Sciatic nerve (tissue), 2 donors: ENCODE data around the gene ATP1A1. TPM values are rescaled to one million over a fixed set of nuclear protein-coding genes. Genes with fewer than 3 reads are reported as not detected.

Experiments used
- ATAC-seq: fragments of 200-7000 bp; cut with Tn5 transposase; one replicate; pipeline ENCODE4 v1.9.1; 2020; ENCODE audit warnings: mild to moderate bottlenecking, moderate library complexity
- DNase-seq: peaks from one replicate; pipeline ENCODE4 v3.0.0-alpha.2; 2020; ENCODE audit warnings: low spot score
- intact Hi-C: fragments of 100-400 bp; cut with DNase I; formaldehyde crosslinking; loops from one replicate; pipeline ENCODE4 v1.14.2; 2022
- total RNA-seq: library from RNA; stranded (reverse); fragmentation: NEBNext Ultra II Directional; extraction: Animal tissue kit (Norgen Biotek cat#: 25700); gene quantifications from one replicate; pipeline ENCODE4 v1.2.1, GENCODE V29; 2021
- donor health status: DM: no; HTN: no; CAD: no.
- donor health status: DM: no; HTN: no; CAD: no.

ATP1A1 gene
- total RNA-seq, 1 donor from 2014 or later = 251 TPM

DNA sequence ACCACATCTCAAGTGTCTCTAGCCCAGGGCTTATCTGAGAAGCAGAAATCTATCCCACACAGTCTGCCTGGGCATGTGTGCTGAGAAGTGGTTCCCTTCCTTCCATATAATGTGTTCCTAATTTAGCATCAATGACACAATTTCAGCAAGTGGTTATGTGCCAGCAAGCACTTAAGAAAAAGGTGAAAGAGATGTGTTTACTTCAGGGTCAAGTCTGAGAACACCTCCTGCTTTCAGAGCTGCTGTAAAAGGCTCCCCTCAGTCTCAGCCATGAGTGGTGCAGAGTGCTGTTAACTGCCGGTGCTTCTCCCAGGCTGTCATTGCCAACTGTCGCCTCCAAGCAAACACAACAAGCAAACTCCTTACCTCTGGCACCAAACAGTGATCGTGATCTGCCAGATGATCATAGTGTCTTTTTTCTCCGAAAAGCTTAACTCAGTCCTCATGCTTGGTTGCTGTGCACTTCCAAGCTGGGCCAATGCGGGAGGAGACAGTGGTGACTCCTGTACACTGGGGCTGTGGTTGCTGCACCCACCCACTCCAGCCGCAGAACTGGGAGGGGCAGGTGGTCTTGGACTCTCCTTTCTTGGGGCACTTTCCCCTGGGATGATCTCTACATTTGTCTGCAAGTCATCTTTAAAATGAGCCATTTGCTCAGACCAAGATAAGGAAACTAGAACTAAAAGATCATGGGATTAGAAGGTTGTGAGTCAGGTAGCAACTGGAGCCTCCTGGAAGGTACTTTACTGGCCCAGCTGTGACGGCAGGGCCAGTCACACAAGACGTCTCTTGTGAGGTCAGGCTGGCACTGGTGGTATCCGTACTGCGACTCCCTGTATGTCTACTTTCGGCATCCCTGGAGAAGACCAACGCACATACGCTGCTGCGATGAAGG lies 32.4 kb downstream of the ATP1A1 start:
- ATAC-seq (no peak), DNase-seq (no peak)
- intact Hi-C loops = no loop called here

DNA sequence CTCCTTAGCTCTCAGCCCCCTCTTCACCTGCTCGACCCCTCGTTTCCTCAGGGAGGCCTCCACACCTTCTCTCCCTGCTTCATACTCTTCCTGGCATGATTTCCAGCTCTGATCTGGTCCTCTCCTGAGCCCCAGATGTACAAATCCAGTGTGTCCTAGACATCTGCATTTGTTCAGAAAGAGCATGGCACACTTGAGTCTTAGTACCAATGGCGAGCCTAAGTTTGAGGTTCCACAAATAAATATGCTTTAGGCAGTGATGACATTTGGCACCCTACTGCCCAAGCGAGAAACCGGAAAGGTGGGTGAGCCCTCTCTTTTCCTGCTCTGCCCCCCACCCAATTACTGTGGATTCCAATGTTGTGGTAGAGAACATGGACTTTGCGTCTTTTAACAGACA lies 34.0 kb downstream of the ATP1A1 start:
- intact Hi-C loops = no loop called here
- no peak for DNase-seq
- no peak for ATAC-seq

DNA sequence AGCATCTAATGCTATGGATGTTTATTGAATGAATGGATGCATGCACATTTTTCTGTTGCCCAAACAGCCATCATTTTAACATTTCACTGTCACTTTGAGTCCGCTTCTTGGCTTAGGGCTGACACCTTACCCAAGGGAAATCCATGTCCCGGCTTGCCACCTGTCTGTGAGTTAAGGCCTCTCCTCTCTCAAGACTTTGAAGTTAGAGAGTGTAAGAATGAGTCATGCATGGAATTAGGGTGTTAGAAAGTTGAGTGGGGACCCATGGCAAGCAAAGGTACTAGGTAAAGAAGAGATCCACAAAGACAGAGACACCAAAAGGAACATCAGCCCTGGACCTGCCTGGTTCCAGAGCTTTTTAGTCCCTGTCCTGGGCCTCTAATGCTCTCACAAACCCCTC lies 35.1 kb downstream of the ATP1A1 start:
- no peak for ATAC-seq
- DNase-seq = no peak
- intact Hi-C loops = no loop called here

DNA sequence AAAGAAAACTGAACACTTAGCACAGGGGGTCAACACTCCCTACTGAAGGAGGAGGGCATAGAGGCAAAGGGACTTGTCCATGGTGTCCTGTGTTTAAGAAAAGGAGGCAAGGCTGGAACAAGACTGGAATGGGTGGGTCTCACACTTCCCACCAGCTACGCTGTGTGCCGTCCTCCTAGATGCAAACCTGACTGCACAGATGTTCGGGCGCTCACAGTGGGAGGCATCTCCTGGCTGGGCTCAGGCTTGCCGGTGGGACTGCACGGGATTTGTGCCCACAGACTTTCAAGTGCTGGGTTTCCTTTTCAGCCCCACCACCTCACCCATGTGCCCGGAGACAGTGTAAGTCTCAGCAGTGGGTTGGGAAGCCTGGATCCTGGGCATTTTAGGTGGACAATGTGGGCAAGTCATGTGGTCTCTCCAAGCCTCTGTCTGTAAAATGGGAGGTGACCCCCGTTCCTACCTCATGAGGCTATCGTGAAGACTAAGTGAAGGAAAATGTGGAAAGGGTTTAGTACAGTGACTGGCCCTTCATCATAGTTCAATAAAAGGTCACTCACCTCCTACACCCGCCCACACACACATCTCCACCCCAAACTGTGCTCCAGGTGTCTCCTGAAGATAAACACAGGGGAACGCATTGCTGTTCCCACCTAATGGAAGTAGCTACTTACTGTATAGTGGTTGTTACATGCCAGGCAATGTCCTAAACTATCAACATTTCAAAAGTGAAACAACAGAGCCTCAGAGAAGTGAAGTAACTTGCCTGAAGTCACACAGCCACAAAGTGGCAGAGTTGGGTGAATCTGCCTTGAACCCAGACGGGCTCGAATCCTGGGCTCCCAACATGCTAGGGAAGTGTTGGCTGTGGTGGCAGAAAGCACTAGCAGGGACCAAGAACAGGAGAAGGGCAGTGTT lies 36.0 kb downstream of the ATP1A1 start:
- intact Hi-C loops = no loop called here
- no peak for ATAC-seq
- no peak for DNase-seq

DNA sequence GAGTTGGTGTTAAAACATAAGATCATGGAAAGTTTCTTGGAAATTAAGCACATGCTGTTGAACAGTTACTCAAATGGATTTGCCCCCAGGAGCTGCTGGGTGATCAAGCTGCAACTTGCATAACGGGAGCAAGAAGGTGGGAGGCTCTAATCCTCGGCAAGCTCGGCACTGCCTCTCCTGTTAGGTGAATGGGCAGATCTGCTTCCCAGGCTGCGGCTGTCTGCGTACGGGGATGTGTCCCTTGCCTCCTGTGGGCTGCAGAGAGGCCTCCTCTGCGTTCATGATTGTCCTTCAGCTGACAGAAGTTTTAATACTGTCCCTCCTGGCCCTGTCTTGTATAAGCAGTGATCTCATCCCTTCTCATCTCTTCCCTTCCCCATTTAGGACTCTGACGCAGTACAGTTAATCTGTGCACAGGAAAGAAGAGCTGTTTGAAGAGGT lies 36.7 kb downstream of the ATP1A1 start:
- intact Hi-C loops = no loop called here
- no peak for DNase-seq
- no peak for ATAC-seq

DNA sequence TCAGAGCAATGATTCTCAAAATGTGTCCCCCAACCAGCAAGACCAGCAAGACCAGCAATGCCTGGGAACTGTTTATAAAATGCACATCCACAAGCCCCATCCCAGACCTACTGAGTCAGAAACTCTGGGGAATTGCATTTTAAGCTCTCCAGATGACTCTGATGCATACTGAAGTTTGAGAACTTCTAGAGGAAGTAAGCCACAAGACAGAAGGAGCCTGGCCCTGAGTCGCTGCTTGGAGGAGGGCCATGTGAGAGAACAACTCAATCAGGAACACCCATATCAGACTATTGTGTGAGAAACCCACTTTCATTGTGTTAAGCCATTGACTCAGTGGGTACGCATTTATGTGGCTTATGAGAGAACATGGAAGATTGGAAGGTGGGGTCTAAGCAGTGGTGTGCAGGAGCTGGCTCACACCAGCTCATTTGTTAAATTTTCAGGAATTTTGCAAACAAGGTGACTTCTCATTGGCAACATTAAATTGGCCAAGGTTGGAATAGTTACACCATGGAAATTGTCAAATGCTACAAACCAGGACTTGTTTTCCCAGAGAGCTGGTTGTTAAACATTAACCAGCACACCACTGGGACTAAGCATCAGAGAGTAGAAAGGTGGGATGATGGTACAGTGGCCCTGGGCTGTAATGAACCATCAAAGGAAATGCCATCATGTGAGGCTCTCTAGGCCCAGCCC lies 38.9 kb downstream of the ATP1A1 start:
- ATAC-seq (no peak), DNase-seq (no peak)
- intact Hi-C loops = no loop called here

DNA sequence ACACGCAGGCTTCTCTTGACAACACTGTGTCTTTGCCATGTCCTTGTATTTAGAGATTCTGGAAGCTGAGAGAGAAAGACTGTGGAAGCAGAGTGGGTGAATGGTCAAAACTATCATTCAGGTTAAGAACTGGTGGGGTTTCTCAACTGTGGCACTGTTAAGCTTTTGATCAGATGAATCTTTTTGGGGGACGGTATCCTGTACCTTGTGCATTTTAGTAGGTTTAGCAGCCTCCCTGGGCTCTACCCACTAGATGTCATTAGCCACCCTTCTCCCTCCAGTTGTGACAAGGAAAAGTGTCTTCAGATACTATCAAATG lies 39.4 kb downstream of the ATP1A1 start:
- DNase-seq (no peak), ATAC-seq (no peak)
- intact Hi-C loops = no loop called here

DNA sequence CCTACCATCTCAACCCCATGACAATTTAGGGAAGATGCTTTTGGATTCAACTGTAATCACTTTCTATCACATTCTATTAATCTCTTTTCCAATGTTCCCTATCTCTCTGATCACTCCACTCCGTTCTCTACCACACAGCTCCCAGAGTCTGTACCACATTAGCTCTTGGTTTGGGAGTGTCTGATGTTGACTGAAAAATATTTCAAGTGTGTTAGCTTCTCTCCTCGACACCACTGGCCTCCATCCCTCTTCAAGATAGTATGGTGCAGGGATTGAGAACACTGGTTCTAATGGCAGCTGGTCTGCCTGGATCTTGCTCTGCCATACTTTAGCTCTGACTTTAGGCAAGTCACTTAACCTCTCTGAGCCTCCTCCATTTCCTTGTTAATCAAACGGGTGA lies 39.9 kb downstream of the ATP1A1 start:
- intact Hi-C loops = no loop called here
- DNase-seq (no peak), ATAC-seq (no peak)

DNA sequence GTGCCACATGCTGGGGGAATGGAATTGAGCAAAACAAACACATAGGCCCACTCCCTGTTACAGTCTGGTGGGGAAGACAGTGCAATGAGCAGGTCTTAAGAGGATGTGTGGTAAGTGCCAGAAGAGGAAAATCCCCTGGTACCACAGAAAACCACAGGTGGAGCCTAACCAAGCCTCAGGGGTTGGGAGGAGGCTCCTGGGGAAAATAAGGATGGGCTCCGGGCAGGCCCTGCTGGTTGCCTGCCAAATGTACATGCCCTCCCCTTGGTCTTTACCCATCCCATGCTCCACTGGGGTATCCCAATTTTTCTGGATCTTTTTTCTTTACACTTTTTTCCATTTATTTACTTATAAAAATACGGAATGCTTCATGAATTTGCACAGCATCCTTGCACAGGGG lies 40.4 kb downstream of the ATP1A1 start:
- ATAC-seq (no peak), DNase-seq (no peak)
- intact Hi-C loops = no loop called here

DNA sequence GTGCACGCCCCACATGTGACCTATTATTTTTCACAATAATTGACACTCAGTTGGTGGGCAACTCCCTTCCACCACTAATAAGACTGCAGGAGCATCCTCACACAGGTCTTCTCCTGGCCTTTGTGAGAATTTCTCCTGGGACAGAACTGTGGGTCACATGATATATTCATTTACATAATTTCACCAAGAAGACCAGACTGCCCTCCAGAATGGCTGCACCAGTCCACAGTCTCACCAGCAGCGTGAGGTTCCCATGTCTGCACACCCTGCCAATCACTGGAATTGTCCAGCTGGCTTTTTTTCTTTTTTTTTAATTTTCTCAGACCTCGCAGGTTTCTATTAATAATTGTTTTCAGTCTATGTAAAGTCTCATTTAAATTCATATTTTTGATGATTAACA lies 41.3 kb downstream of the ATP1A1 start:
- intact Hi-C loops = no loop called here
- ATAC-seq (no peak), DNase-seq (no peak)

DNA sequence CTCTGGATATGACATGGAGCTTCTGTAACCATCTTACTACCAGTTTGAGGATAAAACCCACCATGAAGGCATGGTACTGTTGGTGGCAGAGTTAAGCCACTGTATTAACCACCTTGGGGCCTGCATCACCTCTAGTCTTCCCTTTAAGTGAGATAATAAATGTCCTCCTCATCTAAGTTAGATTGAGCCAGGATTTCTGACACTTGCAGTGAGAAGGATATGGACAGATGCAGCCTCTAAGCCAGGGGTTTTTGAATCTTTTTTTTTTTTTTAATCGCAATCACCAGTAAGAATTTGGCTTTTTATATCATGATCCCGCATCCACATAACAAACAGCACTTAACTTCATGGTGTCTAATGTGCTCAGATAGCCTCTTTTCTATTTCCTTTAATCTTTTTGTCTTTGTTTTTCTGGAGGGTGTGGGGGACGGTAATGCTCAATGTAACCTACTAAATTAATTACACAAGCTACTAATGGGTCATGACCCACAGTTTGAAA lies 42.2 kb downstream of the ATP1A1 start:
- ATAC-seq = no peak
- intact Hi-C loops = no loop called here
- no peak for DNase-seq

DNA sequence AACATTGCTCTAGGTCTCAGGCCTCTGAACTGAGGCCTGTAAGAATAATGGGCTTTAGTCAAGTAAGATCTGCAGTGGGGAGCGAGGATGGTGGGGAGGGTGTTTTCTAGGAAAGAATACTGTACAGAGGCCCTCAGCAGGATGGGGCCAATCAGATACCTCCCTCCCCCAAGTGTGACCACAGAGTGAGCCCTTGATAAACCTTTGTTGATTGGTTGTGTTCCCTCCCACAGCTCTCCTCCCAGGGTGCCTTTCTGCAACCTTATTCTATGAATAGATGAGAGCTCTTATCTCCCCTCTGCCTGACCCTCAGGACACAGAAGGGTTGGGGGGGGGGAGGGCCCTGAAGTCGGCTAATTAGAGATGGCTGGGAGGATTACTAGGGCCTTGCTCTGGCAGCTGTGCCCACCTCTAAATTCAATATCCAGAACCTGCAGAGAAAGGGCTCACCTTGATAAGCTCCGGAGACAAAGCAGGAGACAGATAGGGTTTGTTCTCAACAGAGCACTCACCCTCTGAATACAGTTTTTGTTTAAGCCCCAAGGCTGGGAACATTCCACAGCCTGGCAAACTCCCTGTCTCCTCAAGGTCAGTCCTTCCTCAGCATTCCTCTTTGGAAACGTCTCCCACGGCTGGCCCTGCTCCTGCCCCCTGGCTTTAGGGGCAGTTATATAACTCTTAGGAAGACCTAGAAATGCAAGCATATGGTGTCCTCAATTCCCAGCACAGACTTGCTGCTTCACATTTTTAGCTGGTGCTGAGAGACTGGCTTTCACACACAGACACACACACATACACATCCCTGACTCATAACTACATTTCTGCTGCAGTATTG lies 42.9 kb downstream of the ATP1A1 start:
- DNase-seq (no peak), ATAC-seq (no peak)
- intact Hi-C loops = no loop called here

DNA sequence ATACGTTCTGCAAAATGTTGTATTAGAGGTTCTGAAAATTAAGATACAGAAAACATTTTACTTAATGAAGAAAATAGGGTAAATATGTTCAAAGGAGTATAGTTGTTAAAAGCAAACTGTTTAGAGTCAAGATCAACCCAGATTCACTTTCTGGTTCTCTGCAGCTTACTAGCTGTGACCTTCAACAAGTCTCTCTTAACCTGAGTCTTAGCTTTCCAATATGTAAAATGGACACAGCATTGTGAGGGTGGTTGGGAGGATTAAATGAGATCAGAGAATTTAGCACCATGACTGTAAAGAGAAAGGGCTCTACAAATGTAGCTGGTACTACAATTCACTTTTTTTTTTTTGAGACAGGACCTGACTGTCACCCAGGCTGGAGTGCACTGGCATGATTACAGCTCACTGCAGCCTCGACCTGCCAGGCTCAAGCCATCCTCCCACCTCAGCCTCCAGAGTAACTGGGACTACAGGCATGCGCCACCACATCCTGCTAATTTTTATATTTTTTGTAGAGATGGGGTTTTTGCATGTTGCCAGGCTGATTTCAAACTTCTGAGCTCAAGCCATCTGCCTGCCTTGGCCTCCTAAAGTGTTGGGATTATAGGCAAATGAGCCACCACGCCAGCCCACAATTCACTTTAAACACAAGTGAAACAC lies 43.9 kb downstream of the ATP1A1 start:
- DNase-seq = no peak

DNA sequence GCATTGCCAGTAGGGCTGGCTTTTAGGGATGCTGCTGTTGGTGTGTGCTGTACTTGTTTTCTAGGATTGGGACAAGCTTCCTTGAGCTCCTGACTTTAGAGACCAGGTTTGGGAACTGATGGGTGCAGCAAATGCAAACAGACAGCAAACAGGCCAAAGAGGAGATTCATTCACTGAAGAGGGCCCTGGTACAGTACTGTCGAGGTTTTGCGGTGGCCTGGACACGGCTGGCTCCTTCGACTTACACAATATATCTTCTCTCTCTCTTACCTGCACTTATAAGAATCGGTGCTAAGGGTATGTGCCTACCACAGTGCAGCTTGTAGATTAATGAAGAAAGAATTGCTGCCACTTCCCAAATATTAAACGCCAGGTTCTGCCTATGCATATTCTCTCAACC lies 44.6 kb downstream of the ATP1A1 start:
- ATAC-seq (no peak), DNase-seq (no peak)
- intact Hi-C loops = no loop called here

More for the DNA sequence above, 43.9 kb downstream of the ATP1A1 start:
- intact Hi-C loops = no loop called here
- no peak for ATAC-seq

DNA sequence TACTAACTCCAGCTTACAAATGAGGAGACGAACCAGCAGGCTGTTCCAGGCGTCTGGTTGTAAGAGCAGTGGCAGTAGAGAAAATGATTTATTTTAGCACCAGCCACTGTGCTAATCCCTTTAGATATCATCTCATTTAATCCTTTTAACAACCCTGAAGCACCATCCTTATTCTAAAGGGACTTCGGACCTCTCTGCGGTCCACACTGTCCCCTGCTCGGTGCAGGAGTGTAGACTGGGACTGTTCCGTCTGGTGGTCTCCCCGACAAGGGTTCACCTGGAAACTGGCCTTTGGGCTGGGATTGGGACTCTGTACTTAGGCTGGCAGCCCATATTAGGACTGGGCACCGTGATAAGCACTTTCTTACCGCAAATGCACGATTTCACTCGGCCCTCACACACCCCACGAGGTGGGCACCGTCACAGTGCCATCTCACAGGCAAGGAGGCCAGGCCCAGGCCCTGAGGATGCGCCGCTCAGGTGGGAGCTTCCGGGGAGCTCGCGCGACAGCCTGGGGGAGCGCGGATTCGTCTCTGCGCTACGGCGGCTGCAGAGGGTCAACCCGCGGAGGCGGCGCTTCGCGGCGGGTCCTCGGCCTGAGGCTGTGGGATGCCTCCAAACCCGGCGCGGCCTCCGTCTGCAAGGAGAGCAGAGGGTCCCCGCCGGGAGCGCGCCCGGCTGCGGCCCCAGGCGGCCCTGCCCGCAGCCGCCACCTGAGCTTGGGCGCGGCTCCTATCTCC lies 45.2 kb downstream of the ATP1A1 start:
- DNase-seq (peak; percentile 89), ATAC-seq (peak; percentile 91)
- intact Hi-C loops = no loop called here

DNA sequence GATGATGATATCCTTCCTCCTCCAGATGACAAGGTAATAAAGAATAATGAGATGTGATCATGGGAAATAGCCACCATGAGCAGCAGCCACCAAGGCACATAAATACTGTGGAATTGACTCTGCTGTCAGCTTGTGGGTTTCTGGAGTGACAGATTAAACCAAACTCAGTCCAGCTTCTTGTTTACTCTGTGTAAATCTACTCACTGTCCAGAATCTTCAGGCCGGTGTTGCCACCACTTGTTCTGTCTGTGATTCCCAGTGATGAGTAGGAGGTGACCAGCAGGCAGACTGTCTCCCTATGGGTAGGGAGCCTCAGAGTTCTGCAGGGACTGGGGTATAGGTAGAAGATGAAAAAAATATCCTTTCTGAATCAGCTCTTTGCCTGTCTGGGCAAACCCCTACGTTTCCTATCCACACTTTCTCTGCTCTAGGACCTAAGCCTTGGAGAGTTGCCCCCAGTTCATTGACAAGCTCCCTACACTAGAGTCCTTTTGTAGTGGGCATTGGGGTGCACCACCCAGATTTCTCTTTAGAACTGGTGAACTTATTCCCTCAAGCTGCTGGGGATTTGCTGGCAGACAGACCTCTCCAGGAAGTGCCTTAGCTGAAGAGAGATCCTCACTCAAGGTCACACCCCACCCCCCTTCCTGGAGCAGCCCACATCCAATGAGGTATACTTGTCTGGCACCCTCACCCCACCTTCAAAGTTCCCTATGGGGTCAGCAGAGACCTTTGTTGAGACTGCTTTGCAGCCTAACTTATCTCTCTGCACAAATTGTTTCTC lies 47.6 kb downstream of the ATP1A1 start:
- DNase-seq (no peak), ATAC-seq (no peak)
- intact Hi-C loops = no loop called here

DNA sequence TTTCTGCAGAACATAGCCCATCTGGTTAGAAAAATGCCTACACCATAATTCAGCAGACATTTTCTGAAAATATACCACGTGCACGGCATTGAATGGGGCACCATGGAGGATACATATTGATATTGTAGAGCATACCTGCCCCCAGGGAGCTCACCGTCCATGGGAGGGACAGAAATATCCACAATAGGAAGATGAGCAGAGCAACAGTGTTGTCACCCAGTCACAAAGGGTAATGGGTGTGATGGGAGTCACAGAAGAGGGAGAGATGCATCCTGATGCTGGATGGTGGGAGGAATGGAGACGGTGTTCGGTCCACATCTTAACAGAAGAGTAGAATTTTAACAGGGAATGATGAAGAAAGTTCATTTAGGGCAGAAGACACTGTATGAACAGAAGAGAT lies 51.4 kb downstream of the ATP1A1 start:
- intact Hi-C loops = no loop called here
- no peak for DNase-seq
- no peak for ATAC-seq
